Astrocyte (in vitro differentiated cells and primary cell): ENCODE measurements around the gene TAGLN3. TPM values are rescaled to one million over a fixed set of nuclear protein-coding genes. Genes with fewer than 3 reads are reported as not detected.

ENCODE experiments used
- DNase-seq: peaks from one replicate; pipeline ENCODE4 v3.0.0-alpha.2; 2010; ENCODE audit warnings: low read depth
- FAIRE-seq: peaks from 2 replicates; lab custom pipeline; 2011; peaks lifted over from hg19 to GRCh38; lab: Jason Lieb, UNC
- H2AFZ ChIP-seq: 2 replicates; pipeline ENCODE4 v1.6.0; 2012; ENCODE audit warnings: low read depth, low read length, inconsistent platforms
- H3K27ac ChIP-seq: 2 replicates; pipeline ENCODE4 v1.5.1; 2011; ENCODE audit warnings: low read depth, low read length, inconsistent platforms
- H3K27me3 ChIP-seq: 2 replicates; pipeline ENCODE4 v1.6.0; 2011; ENCODE audit warnings: low read length, inconsistent platforms; ENCODE audit not compliant: insufficient read depth
- H3K36me3 ChIP-seq: 2 replicates; pipeline ENCODE4 v1.5.1; 2011; ENCODE audit warnings: low read length, inconsistent platforms; ENCODE audit not compliant: insufficient read depth
- H3K4me1 ChIP-seq: 2 replicates; pipeline ENCODE4 v1.5.1; 2011; ENCODE audit warnings: low read length, inconsistent platforms; ENCODE audit not compliant: insufficient read depth
- H3K4me2 ChIP-seq: 2 replicates; pipeline ENCODE4 v1.6.0; 2012; ENCODE audit warnings: low read length, inconsistent platforms
- H3K4me3 ChIP-seq: 2 replicates; pipeline ENCODE4 v1.5.1; 2011; ENCODE audit warnings: low read depth, mild to moderate bottlenecking, low read length, inconsistent platforms; ENCODE audit not compliant: insufficient read depth
- H3K79me2 ChIP-seq: 2 replicates; pipeline ENCODE4 v1.6.0; 2012; ENCODE audit warnings: mild to moderate bottlenecking, low read length, inconsistent platforms; ENCODE audit not compliant: insufficient read depth
- H3K9ac ChIP-seq: 2 replicates; pipeline ENCODE4 v1.6.0; 2012; ENCODE audit warnings: mild to moderate bottlenecking, low read length, inconsistent platforms
- H3K9me3 ChIP-seq: 2 replicates; pipeline ENCODE4 v1.5.1; 2012; ENCODE audit warnings: low read depth, mild to moderate bottlenecking, low read length, inconsistent platforms; ENCODE audit not compliant: insufficient read depth
- H4K20me1 ChIP-seq: 2 replicates; pipeline ENCODE4 v1.6.0; 2012; ENCODE audit warnings: low read length, inconsistent platforms; ENCODE audit not compliant: insufficient read depth
- H3K27ac Mint-ChIP-seq: one replicate; pipeline ENCODE4 v1.8.0; 2021; ENCODE audit warnings: mild to moderate bottlenecking, mixed read lengths; ENCODE audit not compliant: unreplicated experiment
- H3K27me3 Mint-ChIP-seq: one replicate; pipeline ENCODE4 v1.8.0; 2021; ENCODE audit warnings: low read depth, mixed read lengths; ENCODE audit not compliant: unreplicated experiment
- H3K36me3 Mint-ChIP-seq: one replicate; pipeline ENCODE4 v1.8.0; 2021; ENCODE audit warnings: low read depth, mixed read lengths; ENCODE audit not compliant: unreplicated experiment
- H3K4me1 Mint-ChIP-seq: one replicate; pipeline ENCODE4 v1.8.0; 2021; ENCODE audit warnings: low read depth, mixed read lengths; ENCODE audit not compliant: unreplicated experiment
- H3K4me3 Mint-ChIP-seq: one replicate; pipeline ENCODE4 v1.8.0; 2021; ENCODE audit warnings: mild to moderate bottlenecking, moderate library complexity, mixed read lengths; ENCODE audit not compliant: unreplicated experiment
- H3K9me3 Mint-ChIP-seq: one replicate; pipeline ENCODE4 v1.8.0; 2021; ENCODE audit warnings: mild to moderate bottlenecking, mixed read lengths; ENCODE audit not compliant: unreplicated experiment
- CTCF ChIP-seq: IDR thresholded peaks from 2 replicates; pipeline ENCODE4 v1.5.1; 2011; ENCODE audit warnings: low read depth, mild to moderate bottlenecking, inconsistent platforms, low read length, moderate library complexity; ENCODE audit not compliant: insufficient read depth
- EZH2 ChIP-seq: IDR thresholded peaks from 2 replicates; pipeline ENCODE4 v1.6.1; 2012; ENCODE audit warnings: mild to moderate bottlenecking, low read length, inconsistent platforms; ENCODE audit not compliant: insufficient read depth
- total RNA-seq: library from RNA; stranded (reverse); gene quantifications from 2 replicates; pipeline ENCODE4 v1.2.1, GENCODE V29; 2021

TAGLN3 gene
- total RNA-seq, 1 donor from 2014 or later: 8.7 TPM

DNA sequence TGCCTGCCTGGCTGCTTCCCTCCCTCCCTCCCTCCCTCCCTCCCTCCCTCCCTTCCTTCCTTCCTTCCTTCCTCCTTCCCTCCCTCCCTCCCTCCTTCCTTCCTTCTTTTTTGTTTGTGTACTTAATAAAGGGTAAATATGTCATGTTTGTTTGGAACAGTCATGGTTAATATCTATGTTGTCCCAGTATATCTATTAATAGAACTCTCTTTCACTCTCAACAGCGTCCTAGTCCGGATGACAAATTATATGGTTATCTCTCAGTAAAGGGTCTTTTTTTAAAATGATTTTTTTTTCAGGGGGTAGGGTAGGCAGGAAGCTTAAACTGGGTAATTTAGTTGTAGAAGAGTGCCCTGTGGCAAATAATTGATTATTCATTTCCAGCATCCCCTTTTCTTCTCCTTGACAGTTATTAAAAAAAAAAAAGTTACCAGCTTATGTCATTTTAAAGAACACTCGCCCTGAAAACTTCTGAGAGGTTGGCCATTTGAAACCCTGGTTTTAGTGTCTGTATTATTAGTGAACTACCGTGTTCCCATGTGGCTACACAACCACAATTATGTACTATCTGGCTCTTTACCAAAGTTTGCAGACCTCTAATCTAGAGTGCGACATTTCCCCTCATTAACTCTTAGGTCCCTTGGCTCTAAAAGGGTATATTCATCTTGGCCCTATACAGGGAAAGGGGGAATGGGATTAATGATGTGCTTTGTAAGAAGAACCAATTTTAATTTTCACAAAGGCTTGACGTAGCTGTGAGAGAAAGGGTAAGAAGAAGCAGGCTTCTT is 13.7 kb downstream of the TAGLN3 start:
- Histone ChIP-seq H3K4me2 (no peak overlapping the region), H3K27ac (no peak overlapping the region), H3K36me3 (peaks cover 12% of the 10 kb centered on the region), H3K4me3 (no peak overlapping the region), H4K20me1 (no peaks in the 10 kb centered on the region), H3K4me1 (peaks cover 3% of the 10 kb centered on the region), H3K27me3 (no peaks in the 10 kb centered on the region), H3K9ac (no peak overlapping the region), H3K9me3 (no peaks in the 10 kb centered on the region), H3K79me2 (no peaks in the 10 kb centered on the region), H2AFZ (no peak overlapping the region)
- H3K9me3 Mint-ChIP-seq: peaks cover 1% of the 10 kb centered on the region
- peak; percentile 20 for DNase-seq
- no peak for TF ChIP-seq EZH2
- no peak for TF ChIP-seq CTCF
- no peaks in the 10 kb centered on the region for H3K27me3 Mint-ChIP-seq
- peak overlapping the region; percentile 30 for H3K27ac Mint-ChIP-seq
- H3K4me1 Mint-ChIP-seq: peaks cover 17% of the 10 kb centered on the region
- no peak for FAIRE-seq
- no peaks in the 10 kb centered on the region for H3K36me3 Mint-ChIP-seq
- no peak overlapping the region for H3K4me3 Mint-ChIP-seq

DNA sequence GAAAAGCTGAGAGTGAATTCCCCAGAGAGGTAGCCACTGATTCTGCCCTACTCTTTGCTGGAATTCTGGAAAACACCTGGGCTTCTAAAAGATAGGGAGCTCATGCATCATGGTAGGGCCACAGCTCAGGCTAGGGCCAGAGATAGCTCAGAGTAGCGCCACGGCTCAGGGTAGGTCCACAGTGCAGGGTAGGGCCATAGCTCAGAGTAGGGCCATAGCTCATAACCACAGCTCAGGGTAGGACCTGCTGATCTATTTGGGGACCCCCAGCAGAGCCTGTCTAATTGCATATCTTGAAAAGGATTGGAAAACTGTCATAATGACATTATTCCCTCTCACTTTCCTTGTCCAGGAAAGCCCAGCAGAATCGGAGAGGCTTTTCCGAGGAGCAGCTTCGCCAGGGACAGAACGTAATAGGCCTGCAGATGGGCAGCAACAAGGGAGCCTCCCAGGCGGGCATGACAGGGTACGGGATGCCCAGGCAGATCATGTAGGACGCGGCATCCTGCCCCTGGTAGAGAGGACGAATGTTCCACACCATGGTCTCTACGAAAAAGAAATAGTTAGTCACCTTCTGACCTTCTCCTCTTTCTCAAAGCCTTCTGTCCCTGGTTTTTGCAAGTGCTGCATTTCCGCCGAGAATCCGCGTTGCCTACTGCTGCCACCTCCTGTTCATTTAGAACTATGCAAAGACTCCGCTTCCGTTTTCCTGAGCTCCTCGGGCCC is 14.5 kb downstream of the TAGLN3 start:
- Mint-ChIP-seq H3K27me3 (no peaks in the 10 kb centered on the region), H3K9me3 (peaks cover 1% of the 10 kb centered on the region)

More for the DNA sequence above, 14.5 kb downstream of the TAGLN3 start:
- H3K27me3 ChIP-seq: no peaks in the 10 kb centered on the region
- no peaks in the 10 kb centered on the region for H3K79me2 ChIP-seq
- H3K27ac Mint-ChIP-seq: no peak overlapping the region
- no peaks in the 10 kb centered on the region for H3K9me3 ChIP-seq
- H3K4me3 ChIP-seq: no peak overlapping the region
- H3K4me2 ChIP-seq: peak overlapping the region; percentile 4
- peaks cover 13% of the 10 kb centered on the region for H3K4me1 Mint-ChIP-seq
- peaks cover 3% of the 10 kb centered on the region for H3K4me1 ChIP-seq
- peak overlapping the region; percentile 52 for H2AFZ ChIP-seq
- H3K4me3 Mint-ChIP-seq: no peak overlapping the region
- TF ChIP-seq CTCF (peak; percentile 73), EZH2 (no peak)
- H3K9ac ChIP-seq: no peak overlapping the region
- H3K36me3 Mint-ChIP-seq: no peaks in the 10 kb centered on the region
- peak; percentile 37 for FAIRE-seq
- peak; percentile 51 for DNase-seq
- peaks cover 12% of the 10 kb centered on the region for H3K36me3 ChIP-seq
- H3K27ac ChIP-seq: no peak overlapping the region
- no peaks in the 10 kb centered on the region for H4K20me1 ChIP-seq
